Activated naive CD4-positive, alpha-beta T cell treated with anti-CD3 and anti-CD28 coated beads, Interleukin-2, amount 10 ng/mL, durations not matched to agents 7 days and 5 days (primary cell): ENCODE results near the gene NLE1.

Experiments used
- CTCF ChIA-PET: fragments of 350-600 bp; sonication (Branson Sonifier 250); formaldehyde crosslinking; loops from one replicate; lab custom pipeline; 2021; ENCODE audit warnings: antibody characterized with exemption; lab: Charles Lee
- DNase-seq: peaks from one replicate; pipeline ENCODE4 v3.0.0-alpha.2; 2020
- H3K27ac Mint-ChIP-seq: one replicate; pipeline ENCODE4 v1.8.0; 2021; ENCODE audit warnings: mild to moderate bottlenecking, moderate library complexity, mixed read lengths
- H3K27me3 Mint-ChIP-seq: one replicate; pipeline ENCODE4 v1.8.0; 2021; ENCODE audit warnings: mild to moderate bottlenecking, mixed read lengths
- H3K36me3 Mint-ChIP-seq: one replicate; pipeline ENCODE4 v1.8.0; 2021; ENCODE audit warnings: mixed read lengths
- H3K4me1 Mint-ChIP-seq: one replicate; pipeline ENCODE4 v1.8.0; 2021; ENCODE audit warnings: mixed read lengths
- H3K4me3 Mint-ChIP-seq: one replicate; pipeline ENCODE4 v1.8.0; 2021; ENCODE audit warnings: mild to moderate bottlenecking, moderate library complexity, mixed read lengths
- H3K9me3 Mint-ChIP-seq: one replicate; pipeline ENCODE4 v1.8.0; 2021; ENCODE audit warnings: mixed read lengths

NLE1 gene

DNA sequence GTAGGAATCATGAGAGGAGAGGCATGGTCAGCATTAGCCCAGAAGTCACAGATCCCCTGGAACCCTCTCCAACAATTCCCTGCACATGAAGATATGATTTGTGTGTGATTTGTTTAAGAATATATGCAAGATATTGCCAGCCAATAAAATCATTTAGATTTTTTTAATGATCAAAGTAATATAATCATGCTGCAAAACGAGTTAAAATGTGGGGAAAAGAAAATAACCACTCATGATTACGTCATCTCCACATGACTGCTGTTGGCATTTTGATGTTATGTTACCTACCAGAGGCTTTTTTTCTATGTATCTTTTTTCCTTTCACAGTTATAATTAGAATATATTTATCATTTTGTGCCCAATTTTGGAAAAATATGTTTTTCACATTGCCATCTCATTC is 29.7 kb upstream of the NLE1 start:
- Mint-ChIP-seq H3K4me1 (peaks cover 44% of the 10 kb centered on the region), H3K4me3 (no peak overlapping the region)
- no peak for DNase-seq

DNA sequence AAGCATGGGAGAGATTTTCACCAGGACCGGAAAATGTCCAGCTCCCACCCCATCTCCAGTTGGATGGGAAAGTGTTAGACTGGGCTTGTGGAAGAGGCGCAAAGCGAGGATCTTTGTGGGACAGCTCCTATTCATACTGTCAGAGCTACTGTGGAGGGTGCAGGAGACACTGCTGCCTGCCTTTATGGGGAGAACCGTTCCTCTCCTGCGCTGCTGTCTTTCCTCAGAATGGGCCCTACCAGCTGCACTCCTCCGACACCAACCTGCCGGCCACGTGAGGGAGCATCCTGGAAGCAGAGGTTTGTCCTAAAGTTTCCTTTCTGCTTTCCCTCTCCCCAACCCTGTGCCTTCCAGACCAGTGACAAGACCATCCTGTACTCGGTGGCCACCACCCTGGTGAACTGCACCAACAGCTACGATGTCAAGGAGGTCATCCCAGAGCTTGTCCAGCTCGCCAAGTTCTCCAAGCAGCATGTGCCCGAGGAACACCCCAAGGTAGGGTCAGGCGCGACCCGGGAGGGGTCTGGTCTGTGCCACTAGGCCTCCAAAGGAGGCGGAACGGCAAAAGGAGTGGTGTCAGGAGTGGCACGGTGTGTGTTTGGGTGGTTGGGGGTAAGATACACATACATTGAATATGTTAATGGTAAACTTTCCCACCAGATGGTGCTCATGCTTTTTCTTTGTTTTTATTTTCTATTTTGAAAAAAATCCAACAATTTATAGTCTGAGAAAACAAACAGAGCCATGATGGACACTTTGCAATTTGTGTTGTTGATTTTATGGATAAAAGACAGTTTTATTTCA is 29.1 kb upstream of the NLE1 start:
- H3K27ac Mint-ChIP-seq: peak overlapping the region; percentile 71
- CTCF ChIA-PET: interaction anchor here (0.6 to 1.3 kb wide), 6 partner anchors 68 to 576 kb away, joined by 3 to 7 read pairs (median 3); no protein-coding TSS in a partner anchor
- H3K27me3 Mint-ChIP-seq: peaks cover 10% of the 10 kb centered on the region
- peaks cover 3% of the 10 kb centered on the region for H3K36me3 Mint-ChIP-seq
- peak; percentile 34 for DNase-seq
- H3K4me1 Mint-ChIP-seq: peaks cover 39% of the 10 kb centered on the region
- no peak overlapping the region for H3K4me3 Mint-ChIP-seq
- no peaks in the 10 kb centered on the region for H3K9me3 Mint-ChIP-seq

More for the DNA sequence above, 29.7 kb upstream of the NLE1 start:
- H3K36me3 Mint-ChIP-seq: peaks cover 3% of the 10 kb centered on the region
- H3K27ac Mint-ChIP-seq: peak overlapping the region; percentile 71
- CTCF ChIA-PET: interaction anchor here (0.6 kb wide), 1 partner anchor 313 kb away, joined by 3 read pairs; no protein-coding TSS in a partner anchor
- no peaks in the 10 kb centered on the region for H3K9me3 Mint-ChIP-seq
- peaks cover 10% of the 10 kb centered on the region for H3K27me3 Mint-ChIP-seq

DNA sequence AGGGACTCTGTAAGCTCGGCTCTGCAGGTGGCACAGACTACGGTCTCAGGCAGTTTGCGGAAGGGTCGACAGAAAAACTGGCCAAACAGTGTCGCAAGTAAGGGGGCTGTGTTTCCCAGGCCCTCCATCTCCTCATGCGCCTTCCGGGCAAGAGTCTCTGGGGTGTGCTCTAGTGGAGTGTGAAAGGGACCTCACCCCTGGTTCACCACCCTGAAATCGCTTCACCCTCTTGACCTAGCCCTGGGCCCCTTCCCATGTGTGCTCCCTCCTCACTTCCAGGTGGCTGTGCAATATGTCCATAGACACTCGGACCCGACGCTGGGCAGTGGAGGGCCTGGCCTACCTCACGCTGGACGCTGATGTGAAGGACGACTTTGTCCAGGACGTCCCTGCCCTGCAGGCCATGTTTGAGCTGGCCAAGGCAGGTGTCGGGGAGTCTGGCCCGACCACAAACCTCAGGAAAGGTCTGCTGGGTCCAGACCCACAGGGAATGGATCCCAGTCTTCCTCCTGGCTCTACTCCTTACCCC is 27.8 kb upstream of the NLE1 start:
- CTCF ChIA-PET: interaction anchor here (0.8 to 1.5 kb wide), 6 partner anchors 71 to 577 kb away, joined by 3 to 7 read pairs (median 3); no protein-coding TSS in a partner anchor
- DNase-seq: no peak
- Mint-ChIP-seq H3K36me3 (peaks cover 3% of the 10 kb centered on the region), H3K27me3 (peaks cover 4% of the 10 kb centered on the region), H3K27ac (no peak overlapping the region), H3K4me1 (peaks cover 35% of the 10 kb centered on the region), H3K9me3 (no peaks in the 10 kb centered on the region), H3K4me3 (no peak overlapping the region)

DNA sequence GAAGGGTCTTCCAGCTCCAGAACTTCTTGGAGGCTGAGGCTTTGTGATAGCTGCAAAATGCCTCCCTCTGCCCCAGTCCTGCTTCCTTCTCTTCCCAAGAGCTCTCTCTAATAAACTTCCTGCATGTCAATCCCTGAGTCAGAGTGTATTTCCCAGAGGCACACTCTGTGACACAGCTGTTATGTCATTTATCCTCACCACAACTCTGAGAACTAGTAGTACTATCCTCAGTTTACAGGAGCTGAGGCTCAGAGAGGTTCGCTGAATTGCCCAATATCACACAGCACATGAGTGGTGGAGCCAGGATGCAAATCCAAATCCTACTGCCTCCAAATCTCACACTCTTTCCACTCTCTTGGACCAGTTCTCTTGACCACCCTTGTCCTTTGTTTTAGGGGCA is 25.6 kb upstream of the NLE1 start:
- Mint-ChIP-seq H3K36me3 (no peaks in the 10 kb centered on the region), H3K27ac (no peak overlapping the region), H3K9me3 (no peaks in the 10 kb centered on the region), H3K27me3 (no peaks in the 10 kb centered on the region), H3K4me1 (peaks cover 32% of the 10 kb centered on the region), H3K4me3 (no peak overlapping the region)
- no peak for DNase-seq
- CTCF ChIA-PET: interaction anchor here (0.7 to 1.5 kb wide), 4 partner anchors 16 to 372 kb away, joined by 3 read pairs; no protein-coding TSS in a partner anchor

DNA sequence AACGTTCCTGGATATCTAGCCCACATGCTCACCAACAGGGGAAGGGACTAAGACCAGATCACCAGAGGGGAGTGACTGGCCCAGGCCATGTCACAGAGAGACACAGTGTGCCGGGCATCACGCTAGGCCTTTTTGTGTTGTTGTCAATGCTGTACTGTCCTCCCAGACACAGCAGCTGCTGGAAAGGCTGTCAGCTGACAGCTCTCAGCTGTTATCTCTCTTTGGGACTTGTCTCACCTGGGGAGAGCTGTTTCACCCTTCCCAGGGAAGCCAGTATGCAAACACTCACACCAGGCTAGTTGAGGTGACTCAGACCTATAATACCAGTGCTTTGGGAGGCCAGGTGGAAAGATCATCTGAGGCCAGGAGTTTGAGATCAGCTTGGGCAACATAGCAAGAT is 24.9 kb upstream of the NLE1 start:
- no peak for DNase-seq
- CTCF ChIA-PET: interaction anchor here (0.7 to 1.5 kb wide), 4 partner anchors 17 to 373 kb away, joined by 3 read pairs; no protein-coding TSS in a partner anchor
- H3K4me1 Mint-ChIP-seq: peaks cover 31% of the 10 kb centered on the region
- H3K9me3 Mint-ChIP-seq: no peaks in the 10 kb centered on the region
- no peaks in the 10 kb centered on the region for H3K27me3 Mint-ChIP-seq
- no peaks in the 10 kb centered on the region for H3K36me3 Mint-ChIP-seq
- H3K27ac Mint-ChIP-seq: no peak overlapping the region
- no peak overlapping the region for H3K4me3 Mint-ChIP-seq

DNA sequence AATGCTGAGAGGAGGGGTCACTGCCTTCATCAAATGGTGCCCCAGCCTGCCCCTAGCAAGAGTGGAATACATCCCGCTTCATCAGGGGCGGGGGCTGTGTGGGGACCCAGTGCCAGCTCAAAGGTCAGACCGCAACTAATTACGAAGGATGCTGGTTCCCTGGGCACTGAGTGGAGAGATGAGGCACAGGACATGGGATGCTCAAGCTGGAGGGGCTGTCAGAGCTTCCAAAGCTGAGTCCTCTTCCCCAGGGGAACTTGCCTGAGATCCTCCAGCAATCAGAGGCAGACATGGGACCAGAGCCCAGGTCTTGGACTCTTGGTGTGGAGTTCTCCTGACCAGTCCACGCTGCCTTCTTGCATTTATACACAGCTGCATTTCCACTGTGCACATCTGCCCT is 24.4 kb upstream of the NLE1 start:
- no peak overlapping the region for H3K27ac Mint-ChIP-seq
- no peaks in the 10 kb centered on the region for H3K9me3 Mint-ChIP-seq
- DNase-seq: no peak

DNA sequence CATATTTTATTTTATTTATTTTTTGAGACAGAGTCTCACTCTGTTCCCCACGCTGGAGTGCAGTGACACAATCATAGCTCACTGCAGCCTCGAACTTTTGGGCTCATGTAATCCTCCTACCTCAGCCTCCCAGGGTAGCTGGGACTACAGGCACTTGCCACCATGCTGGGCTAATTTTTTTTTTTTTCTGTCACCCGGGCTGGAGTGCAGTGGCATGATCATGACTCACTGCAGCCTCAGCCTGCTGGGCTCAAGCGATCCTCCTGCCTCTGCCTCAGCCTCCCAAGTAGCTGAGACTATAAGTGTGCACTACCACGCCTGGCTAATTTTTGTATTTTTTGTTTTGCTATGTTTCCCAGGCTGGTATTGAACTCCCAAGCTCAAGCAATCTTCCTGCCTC is 22.6 kb upstream of the NLE1 start:
- CTCF ChIA-PET: no interaction called here
- no peak for DNase-seq
- Mint-ChIP-seq H3K36me3 (peaks cover 3% of the 10 kb centered on the region), H3K27me3 (no peaks in the 10 kb centered on the region), H3K4me1 (peaks cover 45% of the 10 kb centered on the region), H3K27ac (no peak overlapping the region), H3K9me3 (peaks cover 9% of the 10 kb centered on the region), H3K4me3 (no peak overlapping the region)

More for the DNA sequence above, 24.4 kb upstream of the NLE1 start:
- H3K27me3 Mint-ChIP-seq: no peaks in the 10 kb centered on the region
- H3K4me1 Mint-ChIP-seq: peaks cover 32% of the 10 kb centered on the region
- CTCF ChIA-PET: interaction anchor here (1.0 to 1.5 kb wide), 3 partner anchors 17 to 373 kb away, joined by 3 read pairs; no protein-coding TSS in a partner anchor
- no peak overlapping the region for H3K4me3 Mint-ChIP-seq
- H3K36me3 Mint-ChIP-seq: no peaks in the 10 kb centered on the region

DNA sequence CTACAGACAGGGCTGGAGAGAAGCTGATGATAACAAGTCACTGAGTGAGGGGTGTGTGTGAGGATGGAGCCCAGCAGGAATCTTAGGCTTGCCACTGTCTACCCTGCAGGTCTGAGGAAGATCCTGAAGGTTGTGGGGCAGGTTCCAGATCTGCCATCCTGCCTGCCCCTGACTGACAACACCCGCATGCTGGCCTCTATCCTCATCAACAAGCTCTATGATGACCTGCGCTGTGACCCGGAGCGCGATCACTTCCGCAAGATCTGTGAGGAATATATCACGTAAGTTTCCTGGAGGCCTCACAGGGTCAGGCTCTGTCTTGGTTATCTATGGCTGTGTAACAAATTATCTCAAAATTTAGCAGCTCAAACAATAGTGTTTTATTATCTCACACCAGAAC is 21.8 kb upstream of the NLE1 start:
- no peak for DNase-seq
- Mint-ChIP-seq H3K9me3 (peaks cover 9% of the 10 kb centered on the region), H3K4me3 (no peak overlapping the region), H3K27me3 (no peaks in the 10 kb centered on the region), H3K4me1 (peaks cover 54% of the 10 kb centered on the region), H3K36me3 (peaks cover 3% of the 10 kb centered on the region), H3K27ac (no peak overlapping the region)
- CTCF ChIA-PET: no interaction called here

DNA sequence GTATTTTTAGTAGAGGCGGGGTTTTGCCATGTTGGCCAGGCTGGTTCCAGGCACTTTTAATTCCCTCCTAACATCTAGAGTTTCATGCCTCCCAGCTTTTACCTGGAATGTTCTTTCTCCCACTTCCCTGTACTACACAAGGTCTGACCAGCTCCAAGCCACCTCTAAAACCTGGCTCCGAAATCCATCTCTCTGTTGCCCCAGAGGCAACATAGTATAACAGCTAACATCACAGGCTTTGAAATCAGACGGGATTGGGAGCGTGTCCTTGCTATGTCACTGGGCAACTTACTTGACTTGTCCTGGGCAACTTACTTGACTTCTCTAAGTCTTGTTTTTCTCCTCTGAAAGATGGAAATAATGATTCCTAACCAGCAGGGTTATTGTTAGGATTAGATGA is 20.7 kb upstream of the NLE1 start:
- Mint-ChIP-seq H3K4me3 (no peak overlapping the region), H3K4me1 (peaks cover 58% of the 10 kb centered on the region), H3K27ac (no peak overlapping the region), H3K9me3 (peaks cover 9% of the 10 kb centered on the region), H3K36me3 (peaks cover 3% of the 10 kb centered on the region), H3K27me3 (no peaks in the 10 kb centered on the region)
- CTCF ChIA-PET: no interaction called here
- DNase-seq: no peak

DNA sequence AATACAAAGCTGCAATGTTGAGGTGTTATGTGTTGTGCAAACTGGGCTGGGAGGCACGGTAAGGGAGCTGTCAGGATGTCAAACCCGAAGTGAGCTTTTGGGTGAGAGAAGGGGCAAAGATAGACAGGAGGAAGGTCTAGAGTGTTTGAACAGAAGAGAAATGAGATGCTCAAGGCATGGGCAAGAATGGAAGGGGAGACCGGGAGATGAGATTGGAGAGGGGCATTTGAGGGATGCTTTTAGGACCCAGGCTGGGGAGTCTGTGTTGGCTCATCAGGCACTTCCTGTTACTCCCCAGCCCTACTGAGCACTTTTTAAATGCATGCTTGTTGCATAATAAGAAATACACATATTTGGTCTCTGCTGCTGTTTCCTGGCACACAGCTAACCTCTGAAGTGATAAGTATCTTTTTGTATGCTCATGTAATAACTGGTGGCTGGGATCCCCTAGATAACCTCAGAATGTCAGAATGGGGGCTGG is 19.2 kb upstream of the NLE1 start:
- peak; percentile 27 for DNase-seq
- CTCF ChIA-PET: interaction anchor here (0.7 kb wide), 1 partner anchor 52 kb away, joined by 4 read pairs; no protein-coding TSS in a partner anchor

DNA sequence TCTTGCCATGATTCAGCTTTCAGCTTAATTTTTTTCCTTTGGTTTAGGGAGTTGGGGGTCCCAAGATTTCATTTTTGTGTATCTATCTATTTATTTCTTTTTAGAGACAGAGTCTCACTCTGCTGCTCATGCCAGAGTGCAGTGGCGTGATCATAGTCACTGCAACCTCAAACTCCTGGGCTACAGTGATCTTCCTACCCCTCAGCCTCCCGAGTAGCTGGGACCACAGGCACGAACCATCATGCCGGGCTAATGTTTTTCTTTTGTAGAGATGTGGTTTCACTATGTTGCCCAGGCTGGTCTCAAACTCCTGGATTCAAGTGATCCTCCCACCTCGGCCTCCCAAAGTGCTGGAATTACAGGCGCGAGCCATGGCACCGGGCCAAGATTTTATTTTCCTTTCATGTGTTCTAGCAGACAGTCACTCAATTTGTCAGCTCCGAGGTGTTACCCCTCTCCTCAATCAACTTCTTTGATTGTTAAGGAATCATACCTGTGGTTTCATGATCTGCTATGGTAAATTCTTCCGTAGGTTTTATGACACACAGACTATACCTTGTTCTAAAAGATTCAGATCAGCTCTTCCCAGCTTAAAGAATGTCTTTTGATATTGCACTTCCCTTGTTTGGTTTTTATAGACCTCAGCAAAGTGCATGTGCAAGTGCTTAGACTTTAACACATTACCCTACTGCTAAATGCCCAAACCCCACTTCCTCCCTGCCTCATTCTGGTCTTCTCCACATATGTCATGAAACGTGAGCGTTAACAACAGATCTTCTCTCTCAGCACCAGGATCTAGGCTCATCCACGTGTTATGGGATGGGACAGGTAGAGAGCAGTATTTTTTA is 18.5 kb upstream of the NLE1 start:
- Mint-ChIP-seq H3K4me3 (peak overlapping the region; percentile 9), H3K4me1 (peaks cover 58% of the 10 kb centered on the region), H3K9me3 (peaks cover 9% of the 10 kb centered on the region), H3K27ac (peak overlapping the region; percentile 87), H3K27me3 (no peaks in the 10 kb centered on the region), H3K36me3 (peaks cover 3% of the 10 kb centered on the region)
- CTCF ChIA-PET: no interaction called here
- peak; percentile 30 for DNase-seq

More for the DNA sequence above, 19.2 kb upstream of the NLE1 start:
- Mint-ChIP-seq H3K4me1 (peaks cover 57% of the 10 kb centered on the region), H3K9me3 (peaks cover 9% of the 10 kb centered on the region), H3K4me3 (no peak overlapping the region), H3K27me3 (no peaks in the 10 kb centered on the region), H3K36me3 (peaks cover 3% of the 10 kb centered on the region), H3K27ac (peak overlapping the region; percentile 87)

DNA sequence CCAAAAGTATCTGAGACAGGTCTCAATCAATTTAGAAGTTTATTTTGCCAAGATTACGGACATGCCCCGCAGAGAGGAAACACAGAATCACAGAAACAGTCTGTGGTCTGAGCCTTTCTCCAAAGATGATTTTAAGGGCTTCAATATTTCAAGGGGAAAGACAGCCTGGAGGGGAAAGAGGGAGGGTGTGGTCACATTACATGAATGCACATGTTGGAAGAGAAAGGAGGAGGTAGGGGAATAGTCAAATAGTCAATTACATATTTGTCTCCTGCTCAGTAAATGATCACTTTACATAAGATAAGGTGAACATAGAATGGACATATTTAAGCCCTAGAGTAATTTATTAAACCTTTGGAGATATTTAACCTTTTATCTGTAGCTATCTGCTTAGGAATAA is 17.8 kb upstream of the NLE1 start:
- CTCF ChIA-PET: no interaction called here
- H3K4me1 Mint-ChIP-seq: peaks cover 53% of the 10 kb centered on the region
- peaks cover 9% of the 10 kb centered on the region for H3K9me3 Mint-ChIP-seq
- no peak overlapping the region for H3K27ac Mint-ChIP-seq
- no peak overlapping the region for H3K4me3 Mint-ChIP-seq
- peaks cover 3% of the 10 kb centered on the region for H3K36me3 Mint-ChIP-seq
- peaks cover 5% of the 10 kb centered on the region for H3K27me3 Mint-ChIP-seq
- DNase-seq: no peak

DNA sequence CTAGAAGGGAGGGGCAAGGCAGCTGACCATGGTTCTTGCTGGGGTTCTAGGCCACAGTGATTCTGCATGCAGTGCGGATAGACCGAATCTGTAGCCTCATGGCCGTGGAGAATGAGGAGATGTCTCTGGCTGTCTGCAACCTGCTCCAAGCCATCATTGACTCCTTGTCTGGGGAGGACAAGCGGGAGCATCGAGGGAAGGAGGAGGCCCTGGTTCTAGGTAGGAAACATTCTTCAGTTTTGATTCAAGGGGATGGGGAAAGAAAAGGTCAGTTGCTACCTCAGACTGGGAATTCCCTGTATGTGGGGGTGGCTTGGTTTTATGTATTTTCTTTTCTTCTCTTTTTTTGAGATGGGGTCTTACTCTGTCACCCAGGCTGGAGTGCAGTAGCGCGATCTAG is 13.1 kb upstream of the NLE1 start:
- no peak for DNase-seq
- Mint-ChIP-seq H3K36me3 (no peaks in the 10 kb centered on the region), H3K4me3 (no peak overlapping the region), H3K27ac (no peak overlapping the region), H3K27me3 (peaks cover 34% of the 10 kb centered on the region), H3K4me1 (peaks cover 21% of the 10 kb centered on the region), H3K9me3 (no peaks in the 10 kb centered on the region)
- CTCF ChIA-PET: interaction anchor here (1.3 kb wide), 1 partner anchor 11 kb away, joined by 3 read pairs; no protein-coding TSS in a partner anchor
